G401.6 (cell line): ENCODE results near the gene BNIP2.

Experiments used
- FAIRE-seq: peaks from 2 replicates; lab custom pipeline; 2012; peaks lifted over from hg19 to GRCh38; lab: Jason Lieb, UNC

Gene BNIP2

GRCh38 chr15:59622289-59622688 is 66.8 kb downstream of the BNIP2 start:
- FAIRE-seq = no peak

- no peak for FAIRE-seq
Observed at GRCh38 chr15:59618406-59618805, 70.7 kb downstream of the BNIP2 start.

GRCh38 chr15:59616379-59616778 is 72.7 kb downstream of the BNIP2 start:
- no peak for FAIRE-seq

- FAIRE-seq = no peak
Observed at GRCh38 chr15:59615661-59616060, 73.5 kb downstream of the BNIP2 start.

GRCh38 chr15:59614153-59614552 is 75.0 kb downstream of the BNIP2 start:
- no peak for FAIRE-seq

GRCh38 chr15:59611276-59612260 is 77.6 kb downstream of the BNIP2 start, which contains the start of gene GCNT3:
Gene GCNT3, plus strand, starts transcription at chr15:59611783. Its CDS starts 6,456 bp downstream, at chr15:59618239.
- FAIRE-seq = no peak

- FAIRE-seq = no peak
Observed at GRCh38 chr15:59609730-59610712, 79.1 kb downstream of the BNIP2 start.
